WTC11 (cell line): ENCODE measurements around the gene CDK17. TPM values are rescaled to one million over a fixed set of nuclear protein-coding genes. Genes with fewer than 3 reads are reported as not detected.

ENCODE experiments used
- ATAC-seq: fragments of 200-7000 bp; cut with Tn5 transposase; 2 replicates; pipeline ENCODE4 v1.10.0; 2021; ENCODE audit warnings: mild to moderate bottlenecking, moderate library complexity
- CTCF ChIA-PET: fragments of 300-600 bp; sonication (Branson Sonifier 250); formaldehyde crosslinking; loops from one replicate; lab custom pipeline; 2021; ENCODE audit warnings: antibody characterized with exemption; lab: Charles Lee
- POLR2A ChIA-PET: fragments of 350-600 bp; sonication (Branson Sonifier 250); formaldehyde crosslinking; loops from one replicate; lab custom pipeline; 2021; ENCODE audit warnings: antibody characterized with exemption; lab: Charles Lee
- DNase-seq: peaks from one replicate; pipeline ENCODE4 v3.0.0; 2021; ENCODE audit warnings: low spot score
- H3K27ac Mint-ChIP-seq: 2 replicates; pipeline ENCODE4 v1.8.0; 2021; ENCODE audit warnings: mixed read lengths
- H3K27me3 Mint-ChIP-seq: 2 replicates; pipeline ENCODE4 v1.8.0; 2021; ENCODE audit warnings: low read depth, mild to moderate bottlenecking, moderate library complexity, mixed read lengths
- H3K36me3 Mint-ChIP-seq: 2 replicates; pipeline ENCODE4 v1.8.0; 2021; ENCODE audit warnings: mixed read lengths
- H3K4me1 Mint-ChIP-seq: 2 replicates; pipeline ENCODE4 v1.8.0; 2022; ENCODE audit warnings: mixed read lengths
- H3K4me3 Mint-ChIP-seq: 2 replicates; pipeline ENCODE4 v1.8.0; 2021; ENCODE audit warnings: mild to moderate bottlenecking, moderate library complexity, mixed read lengths
- H3K9me3 Mint-ChIP-seq: 2 replicates; pipeline ENCODE4 v1.8.0; 2021; ENCODE audit warnings: mixed read lengths
- ELF4 ChIP-seq: sonication (generic); formaldehyde crosslinking; IDR thresholded peaks from 2 replicates; pipeline ENCODE4 v1.8.1; 2022; ENCODE audit warnings: low read depth, mild to moderate bottlenecking, moderate library complexity, missing genetic modification reagents
- FOXJ3 ChIP-seq: sonication (generic); formaldehyde crosslinking; IDR thresholded peaks from 2 replicates; pipeline ENCODE4 v1.9.0; 2021; ENCODE audit warnings: missing genetic modification reagents, mild to moderate bottlenecking, borderline replicate concordance
- GRHL2 ChIP-seq: fragments of 250-450 bp; sonication (Bioruptor Pico); IDR thresholded peaks from 2 replicates; pipeline ENCODE4 v1.8.0; 2022; ENCODE audit warnings: mild to moderate bottlenecking, moderate library complexity; ENCODE audit not compliant: insufficient replicate concordance, severe bottlenecking
- NR1H2 ChIP-seq: sonication (generic); formaldehyde crosslinking; IDR thresholded peaks from 2 replicates; pipeline ENCODE4 v1.9.0; 2021; ENCODE audit warnings: mild to moderate bottlenecking, moderate library complexity, missing genetic modification reagents
- OVOL2 ChIP-seq: fragments of 250-450 bp; sonication (Bioruptor Pico); IDR thresholded peaks from 2 replicates; pipeline ENCODE4 v1.9.0; 2021; ENCODE audit warnings: mild to moderate bottlenecking, borderline replicate concordance
- SP1 ChIP-seq: sonication (generic); formaldehyde crosslinking; conservative IDR thresholded peaks from 2 replicates; pipeline ENCODE4 v1.8.1; 2022; ENCODE audit warnings: missing genetic modification reagents
- TP53 ChIP-seq: sonication (generic); formaldehyde crosslinking; IDR thresholded peaks from 2 replicates; pipeline ENCODE4 v1.8.1; 2023; ENCODE audit warnings: mild to moderate bottlenecking, missing genetic modification reagents
- ZBTB21 ChIP-seq: sonication (generic); formaldehyde crosslinking; IDR thresholded peaks from 2 replicates; pipeline ENCODE4 v1.8.1; 2023; ENCODE audit warnings: mild to moderate bottlenecking, missing genetic modification reagents, borderline replicate concordance
- ZNF121 ChIP-seq: sonication (generic); formaldehyde crosslinking; IDR thresholded peaks from 2 replicates; pipeline ENCODE4 v1.8.0; 2023; ENCODE audit warnings: missing genetic modification reagents
- total RNA-seq: library from RNA; stranded (reverse); gene quantifications from 3 replicates; pipeline ENCODE4 v1.2.3, GENCODE V29; 2021
- TF ChIP-seq, protein P1 (sequence below): fragments of 250-450 bp; sonication (Bioruptor Pico); IDR thresholded peaks from 2 replicates; pipeline ENCODE4 v1.9.0; 2021; ENCODE audit warnings: mild to moderate bottlenecking, borderline replicate concordance
- TF ChIP-seq, protein P2 (sequence below): sonication (generic); formaldehyde crosslinking; conservative IDR thresholded peaks from 2 replicates; pipeline ENCODE4 v1.8.1; 2023; ENCODE audit warnings: mild to moderate bottlenecking, low read depth, missing genetic modification reagents, moderate library complexity
- TF ChIP-seq, protein P3 (sequence below): sonication (generic); formaldehyde crosslinking; IDR thresholded peaks from 2 replicates; pipeline ENCODE4 v1.8.1; 2023; ENCODE audit warnings: mild to moderate bottlenecking, moderate library complexity, missing genetic modification reagents
- TF ChIP-seq, protein P4 (sequence below): fragments of 250-450 bp; sonication (Bioruptor Pico); IDR thresholded peaks from 2 replicates; pipeline ENCODE4 v1.8.0; 2021; ENCODE audit warnings: mild to moderate bottlenecking
- TF ChIP-seq, protein P5 (sequence below): sonication (generic); formaldehyde crosslinking; IDR thresholded peaks from 2 replicates; pipeline ENCODE4 v1.8.1; 2023; ENCODE audit warnings: mild to moderate bottlenecking, missing genetic modification reagents

CDK17 gene
- total RNA-seq, 1 experiment from 2014 or later: 20.0 TPM

DNA sequence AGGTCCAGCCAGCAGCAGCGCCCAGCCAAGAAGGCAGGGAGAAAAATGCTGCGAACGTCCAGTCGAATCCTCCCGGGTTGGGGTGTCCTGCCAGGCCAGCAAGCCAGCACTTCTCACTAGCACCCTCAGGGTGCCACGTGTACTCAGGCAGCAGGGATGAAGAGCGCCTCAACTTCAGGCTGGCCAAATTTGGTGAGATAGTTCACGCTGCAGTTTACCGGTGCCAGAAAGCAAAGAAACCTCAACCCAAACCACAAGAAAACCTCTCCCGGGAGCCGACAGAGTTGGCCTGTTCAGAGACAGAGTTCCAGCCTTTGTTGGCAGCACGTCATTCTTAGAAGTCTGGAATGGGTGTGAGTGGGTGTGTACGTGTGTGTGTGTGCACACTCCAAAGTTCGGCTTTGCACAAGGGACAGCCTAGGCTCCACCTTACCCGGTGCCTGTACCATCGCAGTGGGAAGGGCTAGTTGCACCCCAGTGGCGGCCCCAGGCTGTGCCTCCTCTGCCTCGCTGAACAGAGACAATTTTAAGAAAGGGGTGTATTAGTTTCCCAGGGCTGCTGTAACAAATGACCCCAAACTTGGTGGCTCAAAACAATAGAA lies 163.9 kb downstream of the CDK17 start (continued):
- TF ChIP-seq, protein P1, sequence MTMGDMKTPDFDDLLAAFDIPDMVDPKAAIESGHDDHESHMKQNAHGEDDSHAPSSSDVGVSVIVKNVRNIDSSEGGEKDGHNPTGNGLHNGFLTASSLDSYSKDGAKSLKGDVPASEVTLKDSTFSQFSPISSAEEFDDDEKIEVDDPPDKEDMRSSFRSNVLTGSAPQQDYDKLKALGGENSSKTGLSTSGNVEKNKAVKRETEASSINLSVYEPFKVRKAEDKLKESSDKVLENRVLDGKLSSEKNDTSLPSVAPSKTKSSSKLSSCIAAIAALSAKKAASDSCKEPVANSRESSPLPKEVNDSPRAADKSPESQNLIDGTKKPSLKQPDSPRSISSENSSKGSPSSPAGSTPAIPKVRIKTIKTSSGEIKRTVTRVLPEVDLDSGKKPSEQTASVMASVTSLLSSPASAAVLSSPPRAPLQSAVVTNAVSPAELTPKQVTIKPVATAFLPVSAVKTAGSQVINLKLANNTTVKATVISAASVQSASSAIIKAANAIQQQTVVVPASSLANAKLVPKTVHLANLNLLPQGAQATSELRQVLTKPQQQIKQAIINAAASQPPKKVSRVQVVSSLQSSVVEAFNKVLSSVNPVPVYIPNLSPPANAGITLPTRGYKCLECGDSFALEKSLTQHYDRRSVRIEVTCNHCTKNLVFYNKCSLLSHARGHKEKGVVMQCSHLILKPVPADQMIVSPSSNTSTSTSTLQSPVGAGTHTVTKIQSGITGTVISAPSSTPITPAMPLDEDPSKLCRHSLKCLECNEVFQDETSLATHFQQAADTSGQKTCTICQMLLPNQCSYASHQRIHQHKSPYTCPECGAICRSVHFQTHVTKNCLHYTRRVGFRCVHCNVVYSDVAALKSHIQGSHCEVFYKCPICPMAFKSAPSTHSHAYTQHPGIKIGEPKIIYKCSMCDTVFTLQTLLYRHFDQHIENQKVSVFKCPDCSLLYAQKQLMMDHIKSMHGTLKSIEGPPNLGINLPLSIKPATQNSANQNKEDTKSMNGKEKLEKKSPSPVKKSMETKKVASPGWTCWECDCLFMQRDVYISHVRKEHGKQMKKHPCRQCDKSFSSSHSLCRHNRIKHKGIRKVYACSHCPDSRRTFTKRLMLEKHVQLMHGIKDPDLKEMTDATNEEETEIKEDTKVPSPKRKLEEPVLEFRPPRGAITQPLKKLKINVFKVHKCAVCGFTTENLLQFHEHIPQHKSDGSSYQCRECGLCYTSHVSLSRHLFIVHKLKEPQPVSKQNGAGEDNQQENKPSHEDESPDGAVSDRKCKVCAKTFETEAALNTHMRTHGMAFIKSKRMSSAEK (CRISPR knock-in tag): no peak
- TF ChIP-seq ZBTB21 (CRISPR knock-in tag) (no peak), TP53 (no peak), GRHL2 (CRISPR knock-in tag) (no peak), ZNF121 (CRISPR knock-in tag) (no peak), OVOL2 (CRISPR knock-in tag) (no peak)
- TF ChIP-seq, protein P2, sequence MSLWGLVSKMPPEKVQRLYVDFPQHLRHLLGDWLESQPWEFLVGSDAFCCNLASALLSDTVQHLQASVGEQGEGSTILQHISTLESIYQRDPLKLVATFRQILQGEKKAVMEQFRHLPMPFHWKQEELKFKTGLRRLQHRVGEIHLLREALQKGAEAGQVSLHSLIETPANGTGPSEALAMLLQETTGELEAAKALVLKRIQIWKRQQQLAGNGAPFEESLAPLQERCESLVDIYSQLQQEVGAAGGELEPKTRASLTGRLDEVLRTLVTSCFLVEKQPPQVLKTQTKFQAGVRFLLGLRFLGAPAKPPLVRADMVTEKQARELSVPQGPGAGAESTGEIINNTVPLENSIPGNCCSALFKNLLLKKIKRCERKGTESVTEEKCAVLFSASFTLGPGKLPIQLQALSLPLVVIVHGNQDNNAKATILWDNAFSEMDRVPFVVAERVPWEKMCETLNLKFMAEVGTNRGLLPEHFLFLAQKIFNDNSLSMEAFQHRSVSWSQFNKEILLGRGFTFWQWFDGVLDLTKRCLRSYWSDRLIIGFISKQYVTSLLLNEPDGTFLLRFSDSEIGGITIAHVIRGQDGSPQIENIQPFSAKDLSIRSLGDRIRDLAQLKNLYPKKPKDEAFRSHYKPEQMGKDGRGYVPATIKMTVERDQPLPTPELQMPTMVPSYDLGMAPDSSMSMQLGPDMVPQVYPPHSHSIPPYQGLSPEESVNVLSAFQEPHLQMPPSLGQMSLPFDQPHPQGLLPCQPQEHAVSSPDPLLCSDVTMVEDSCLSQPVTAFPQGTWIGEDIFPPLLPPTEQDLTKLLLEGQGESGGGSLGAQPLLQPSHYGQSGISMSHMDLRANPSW (CRISPR knock-in tag): no peak
- TF ChIP-seq, protein P3, sequence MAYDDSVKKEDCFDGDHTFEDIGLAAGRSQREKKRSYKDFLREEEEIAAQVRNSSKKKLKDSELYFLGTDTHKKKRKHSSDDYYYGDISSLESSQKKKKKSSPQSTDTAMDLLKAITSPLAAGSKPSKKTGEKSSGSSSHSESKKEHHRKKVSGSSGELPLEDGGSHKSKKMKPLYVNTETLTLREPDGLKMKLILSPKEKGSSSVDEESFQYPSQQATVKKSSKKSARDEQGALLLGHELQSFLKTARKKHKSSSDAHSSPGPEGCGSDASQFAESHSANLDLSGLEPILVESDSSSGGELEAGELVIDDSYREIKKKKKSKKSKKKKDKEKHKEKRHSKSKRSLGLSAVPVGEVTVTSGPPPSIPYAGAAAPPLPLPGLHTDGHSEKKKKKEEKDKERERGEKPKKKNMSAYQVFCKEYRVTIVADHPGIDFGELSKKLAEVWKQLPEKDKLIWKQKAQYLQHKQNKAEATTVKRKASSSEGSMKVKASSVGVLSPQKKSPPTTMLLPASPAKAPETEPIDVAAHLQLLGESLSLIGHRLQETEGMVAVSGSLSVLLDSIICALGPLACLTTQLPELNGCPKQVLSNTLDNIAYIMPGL (CRISPR knock-in tag): no peak
- TF ChIP-seq, protein P4, sequence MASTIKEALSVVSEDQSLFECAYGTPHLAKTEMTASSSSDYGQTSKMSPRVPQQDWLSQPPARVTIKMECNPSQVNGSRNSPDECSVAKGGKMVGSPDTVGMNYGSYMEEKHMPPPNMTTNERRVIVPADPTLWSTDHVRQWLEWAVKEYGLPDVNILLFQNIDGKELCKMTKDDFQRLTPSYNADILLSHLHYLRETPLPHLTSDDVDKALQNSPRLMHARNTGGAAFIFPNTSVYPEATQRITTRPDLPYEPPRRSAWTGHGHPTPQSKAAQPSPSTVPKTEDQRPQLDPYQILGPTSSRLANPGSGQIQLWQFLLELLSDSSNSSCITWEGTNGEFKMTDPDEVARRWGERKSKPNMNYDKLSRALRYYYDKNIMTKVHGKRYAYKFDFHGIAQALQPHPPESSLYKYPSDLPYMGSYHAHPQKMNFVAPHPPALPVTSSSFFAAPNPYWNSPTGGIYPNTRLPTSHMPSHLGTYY: no peak
- TF ChIP-seq, protein P5, sequence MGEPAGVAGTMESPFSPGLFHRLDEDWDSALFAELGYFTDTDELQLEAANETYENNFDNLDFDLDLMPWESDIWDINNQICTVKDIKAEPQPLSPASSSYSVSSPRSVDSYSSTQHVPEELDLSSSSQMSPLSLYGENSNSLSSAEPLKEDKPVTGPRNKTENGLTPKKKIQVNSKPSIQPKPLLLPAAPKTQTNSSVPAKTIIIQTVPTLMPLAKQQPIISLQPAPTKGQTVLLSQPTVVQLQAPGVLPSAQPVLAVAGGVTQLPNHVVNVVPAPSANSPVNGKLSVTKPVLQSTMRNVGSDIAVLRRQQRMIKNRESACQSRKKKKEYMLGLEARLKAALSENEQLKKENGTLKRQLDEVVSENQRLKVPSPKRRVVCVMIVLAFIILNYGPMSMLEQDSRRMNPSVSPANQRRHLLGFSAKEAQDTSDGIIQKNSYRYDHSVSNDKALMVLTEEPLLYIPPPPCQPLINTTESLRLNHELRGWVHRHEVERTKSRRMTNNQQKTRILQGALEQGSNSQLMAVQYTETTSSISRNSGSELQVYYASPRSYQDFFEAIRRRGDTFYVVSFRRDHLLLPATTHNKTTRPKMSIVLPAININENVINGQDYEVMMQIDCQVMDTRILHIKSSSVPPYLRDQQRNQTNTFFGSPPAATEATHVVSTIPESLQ (CRISPR knock-in tag): no peak

DNA sequence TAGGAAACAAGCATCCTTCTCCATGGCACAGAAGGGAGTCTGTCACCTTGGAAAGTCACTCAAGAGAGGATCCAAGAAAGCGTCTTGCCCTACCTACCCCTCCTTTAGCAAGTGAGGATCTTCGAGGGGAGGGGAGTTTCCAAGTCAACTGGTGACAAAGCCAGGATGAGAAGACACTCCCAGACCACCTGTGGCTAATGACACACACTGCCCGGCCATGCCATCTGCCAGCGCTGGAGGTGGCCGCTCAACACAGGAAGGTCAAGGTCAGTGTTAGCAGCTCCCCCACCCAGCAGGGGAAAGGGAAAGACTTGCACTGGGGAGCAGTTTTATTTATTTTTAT lies 164.8 kb downstream of the CDK17 start:
- H3K27me3 Mint-ChIP-seq: no peaks in the 10 kb centered on the region
- TF ChIP-seq NR1H2 (CRISPR knock-in tag) (no peak), ELF4 (CRISPR knock-in tag) (no peak), SP1 (CRISPR knock-in tag) (no peak), FOXJ3 (CRISPR knock-in tag) (no peak)
- TF ChIP-seq, protein P5 (CRISPR knock-in tag): no peak
- TF ChIP-seq, protein P3 (CRISPR knock-in tag): no peak
- DNase-seq: no peak
- ChIA-PET CTCF (no interaction called here), POLR2A (no interaction called here)
- no peak overlapping the region; the same call in 1 of the 2 replicates for H3K27ac Mint-ChIP-seq
- H3K4me3 Mint-ChIP-seq: no peak overlapping the region
- H3K4me1 Mint-ChIP-seq: peaks cover 10% of the 10 kb centered on the region
- no peak for ATAC-seq
- no peaks in the 10 kb centered on the region for H3K9me3 Mint-ChIP-seq
- H3K36me3 Mint-ChIP-seq: no peaks in the 10 kb centered on the region
